LNCaP clone FGC (cell line): ENCODE data around the gene CCDC159.

Experiments
- DNase-seq: peaks from one replicate; pipeline ENCODE4 v3.0.0-alpha.2; 2011; ENCODE audit warnings: low read depth
- H3K4me3 ChIP-seq: 2 replicates; pipeline ENCODE4 v1.5.1; 2011; ENCODE audit warnings: mild to moderate bottlenecking, low read depth, low read length, control low read depth
- TF ChIP-seq, protein P1 (sequence below): IDR thresholded peaks from 2 replicates; pipeline ENCODE4 v1.5.1; 2012; ENCODE audit warnings: mild to moderate bottlenecking; ENCODE audit not compliant: control insufficient read depth, insufficient read depth; ENCODE audit errors: extremely low read depth

The CCDC159 gene

DNA sequence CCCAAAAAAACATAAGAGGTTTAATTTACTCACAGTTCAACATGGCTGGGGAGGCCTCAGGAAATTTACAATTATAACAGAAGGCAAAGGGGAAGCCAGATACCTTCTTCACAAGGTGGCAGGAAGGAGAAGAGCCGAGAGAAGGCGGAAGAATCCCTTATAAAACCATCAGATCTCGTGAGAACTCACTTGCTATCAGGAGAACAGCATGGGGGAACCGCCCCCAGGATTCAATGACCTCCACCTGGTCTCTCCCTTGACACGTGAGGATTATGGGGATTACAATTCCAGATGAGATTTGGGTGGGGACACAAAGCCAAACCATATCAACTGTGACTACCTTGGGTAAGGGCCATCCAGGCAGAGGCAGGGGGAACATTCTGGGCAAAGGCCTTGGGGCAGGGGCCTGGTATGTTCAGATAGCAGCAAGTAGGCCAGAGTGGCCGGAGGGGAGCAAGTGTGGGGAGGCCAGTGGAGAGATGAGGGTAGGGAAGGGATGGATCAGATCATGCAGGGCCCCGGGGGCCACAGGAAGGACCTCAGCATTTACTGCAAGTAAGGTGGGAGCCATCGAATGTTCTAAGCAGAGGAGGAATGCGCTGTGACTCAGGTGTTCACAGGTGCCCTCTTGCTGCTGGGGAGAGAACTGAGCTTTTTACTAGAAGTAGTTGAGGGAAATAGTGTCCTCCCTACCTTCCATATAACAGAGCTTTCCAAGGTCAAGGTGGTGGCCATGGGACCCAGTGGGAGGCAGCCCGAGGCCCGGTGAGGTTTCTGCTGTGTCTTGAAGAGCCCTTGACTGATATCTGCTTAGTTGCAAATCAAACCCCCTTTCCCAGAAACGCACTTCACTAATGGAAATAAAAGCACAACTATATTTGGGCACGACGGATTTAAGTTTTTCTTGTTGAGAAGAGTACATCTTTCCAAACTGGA is 24.9 kb upstream of the CCDC159 start:
- DNase-seq, result no peak
- TF ChIP-seq, protein P1, sequence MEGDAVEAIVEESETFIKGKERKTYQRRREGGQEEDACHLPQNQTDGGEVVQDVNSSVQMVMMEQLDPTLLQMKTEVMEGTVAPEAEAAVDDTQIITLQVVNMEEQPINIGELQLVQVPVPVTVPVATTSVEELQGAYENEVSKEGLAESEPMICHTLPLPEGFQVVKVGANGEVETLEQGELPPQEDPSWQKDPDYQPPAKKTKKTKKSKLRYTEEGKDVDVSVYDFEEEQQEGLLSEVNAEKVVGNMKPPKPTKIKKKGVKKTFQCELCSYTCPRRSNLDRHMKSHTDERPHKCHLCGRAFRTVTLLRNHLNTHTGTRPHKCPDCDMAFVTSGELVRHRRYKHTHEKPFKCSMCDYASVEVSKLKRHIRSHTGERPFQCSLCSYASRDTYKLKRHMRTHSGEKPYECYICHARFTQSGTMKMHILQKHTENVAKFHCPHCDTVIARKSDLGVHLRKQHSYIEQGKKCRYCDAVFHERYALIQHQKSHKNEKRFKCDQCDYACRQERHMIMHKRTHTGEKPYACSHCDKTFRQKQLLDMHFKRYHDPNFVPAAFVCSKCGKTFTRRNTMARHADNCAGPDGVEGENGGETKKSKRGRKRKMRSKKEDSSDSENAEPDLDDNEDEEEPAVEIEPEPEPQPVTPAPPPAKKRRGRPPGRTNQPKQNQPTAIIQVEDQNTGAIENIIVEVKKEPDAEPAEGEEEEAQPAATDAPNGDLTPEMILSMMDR, result no peak
- no peak overlapping the region for H3K4me3 ChIP-seq

DNA sequence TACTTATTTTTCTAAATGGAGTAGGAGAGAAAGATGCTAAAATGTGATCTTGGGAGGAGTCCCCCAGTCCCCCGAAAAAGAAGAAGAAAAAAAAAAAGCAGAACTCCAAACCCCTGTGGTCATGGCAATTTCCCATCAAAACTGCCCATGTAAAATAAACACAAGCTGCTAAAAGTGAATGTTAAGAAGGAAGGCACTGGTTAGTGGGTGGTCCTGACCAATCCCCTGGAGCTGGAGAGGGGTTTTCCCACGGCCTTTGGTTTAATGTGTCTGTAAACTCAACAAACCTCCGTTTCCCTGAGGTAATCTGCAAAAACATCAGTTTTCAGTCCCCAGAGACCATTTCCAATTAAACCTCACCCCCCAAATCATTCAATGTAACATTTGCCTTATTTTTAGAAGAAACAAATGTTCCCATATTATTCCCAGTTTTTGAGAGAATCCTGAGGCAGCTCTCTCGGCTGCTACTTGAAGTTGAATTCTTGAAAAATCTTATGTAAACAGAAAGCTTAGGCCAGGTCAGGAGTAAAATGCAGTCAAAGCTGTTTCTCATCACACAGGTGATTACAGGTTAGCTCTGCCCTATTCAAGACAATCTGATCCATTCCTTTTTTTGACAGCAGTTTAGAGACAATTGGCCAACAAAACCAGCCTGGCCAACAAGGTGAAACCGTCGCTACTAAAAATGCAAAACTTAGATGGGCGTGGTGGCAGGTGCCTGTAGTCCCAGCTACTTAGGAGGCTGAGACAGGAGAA is 23.9 kb upstream of the CCDC159 start:
- DNase-seq, result no peak
- H3K4me3 ChIP-seq, result no peak overlapping the region
- TF ChIP-seq, protein P1, result no peak

DNA sequence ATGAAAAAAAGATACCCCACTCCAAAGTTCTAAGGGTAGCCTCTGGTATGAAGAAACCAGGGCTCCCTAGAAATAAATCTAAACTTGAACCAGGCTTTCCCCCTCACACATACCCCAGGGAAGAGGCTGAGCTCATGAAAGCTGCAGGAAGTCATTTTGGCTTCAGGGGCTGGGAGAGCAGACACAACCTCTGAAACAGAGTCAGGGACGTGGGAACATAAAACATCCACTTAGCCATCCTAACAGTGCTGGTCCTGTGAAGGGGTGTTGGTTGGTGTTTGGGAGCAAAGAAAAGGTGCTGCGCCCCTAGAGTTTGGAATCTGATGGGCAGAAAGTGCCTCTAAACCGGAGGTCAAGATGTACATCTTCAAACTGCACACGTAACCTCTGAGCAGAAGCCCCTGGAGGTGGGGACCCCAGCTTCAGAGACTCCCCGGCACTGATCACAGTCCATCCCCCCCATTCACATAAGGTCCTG is 22.7 kb upstream of the CCDC159 start:
- H3K4me3 ChIP-seq, result peak overlapping the region; percentile 25; the same call in 1 of the 2 replicates
- TF ChIP-seq, protein P1, result no peak
- DNase-seq, result no peak

DNA sequence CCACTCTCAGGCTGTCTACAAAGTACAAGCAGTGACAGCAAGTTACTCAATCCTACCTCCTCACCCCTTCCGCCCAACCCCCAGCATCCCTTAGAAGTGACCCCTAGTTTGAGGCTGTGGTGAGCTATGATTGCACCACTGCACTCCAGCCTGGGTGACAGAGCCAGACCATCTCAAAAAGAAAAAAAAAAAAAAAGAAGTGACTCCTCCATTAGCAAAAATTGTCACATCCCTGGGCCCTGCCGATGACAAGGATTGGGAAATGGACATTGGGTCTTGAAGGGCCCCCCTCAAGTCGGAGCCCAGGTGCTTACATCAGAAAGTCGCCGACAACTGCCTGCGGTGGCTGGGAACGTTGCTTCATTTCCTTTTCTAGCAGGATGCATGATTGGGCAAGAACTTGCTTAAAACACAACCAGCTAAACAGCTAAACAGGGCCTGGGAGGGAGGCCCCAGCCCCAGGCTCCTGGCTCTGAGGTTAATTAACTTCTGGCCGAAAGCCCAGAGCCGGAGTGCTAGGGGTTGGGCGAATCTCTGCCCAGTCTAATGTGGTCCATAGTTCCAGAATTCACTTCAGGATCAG is 22.1 kb upstream of the CCDC159 start:
- TF ChIP-seq, protein P1, result no peak
- DNase-seq, result peak; percentile 76
- H3K4me3 ChIP-seq, result peak overlapping the region; percentile 25

DNA sequence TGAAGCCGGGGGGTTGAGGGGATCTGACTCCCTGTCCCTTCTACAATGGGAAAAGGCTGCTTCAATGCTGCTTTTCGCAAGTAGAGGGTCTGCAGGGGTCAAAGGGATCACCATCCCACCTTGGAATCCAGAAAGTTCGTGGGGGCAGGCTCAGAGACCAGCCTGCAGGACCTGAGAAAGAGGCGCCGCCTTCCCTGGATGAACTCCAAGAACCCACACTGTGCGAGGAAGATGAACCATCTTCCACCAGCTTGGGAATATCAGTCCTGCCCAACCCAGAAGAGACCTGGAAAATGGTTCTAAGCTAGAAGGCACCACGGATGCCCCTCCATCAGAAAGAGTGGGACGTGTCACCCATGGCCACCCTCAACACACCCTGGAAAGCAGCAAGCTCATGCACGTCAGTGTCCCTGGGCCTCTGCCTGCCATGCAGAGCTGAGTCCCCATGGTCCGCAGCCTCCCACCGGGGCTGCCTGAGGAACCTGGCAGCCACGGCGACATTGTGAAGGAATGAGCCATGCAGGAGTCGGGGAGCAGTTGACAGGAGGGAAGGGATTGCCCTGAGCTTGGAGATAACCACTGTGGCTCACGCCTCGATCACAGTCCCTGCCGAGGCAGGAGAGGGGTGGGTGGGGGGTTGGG is 21.4 kb upstream of the CCDC159 start:
- no peak for DNase-seq
- H3K4me3 ChIP-seq, result no peak overlapping the region
- TF ChIP-seq, protein P1, result no peak

DNA sequence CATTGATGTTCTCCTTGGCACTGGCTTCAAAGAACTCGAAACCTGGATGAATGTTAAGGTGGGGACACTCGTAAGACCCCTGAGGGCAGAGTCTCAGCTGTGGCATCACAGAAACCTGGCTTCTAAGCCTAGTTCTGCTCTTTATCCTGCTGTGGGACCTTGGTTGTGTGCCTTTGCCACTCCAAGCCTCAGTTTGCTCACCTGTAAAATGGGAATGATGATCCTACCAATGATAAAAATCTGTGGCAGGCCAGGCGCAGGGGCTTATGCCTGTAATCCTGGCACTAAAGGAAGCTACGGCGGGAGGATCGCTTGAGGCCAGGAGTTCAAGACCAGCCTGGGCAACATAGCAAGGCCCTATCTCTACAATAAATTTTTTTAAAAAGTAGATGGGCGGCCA is 20.8 kb upstream of the CCDC159 start:
- no peak overlapping the region for H3K4me3 ChIP-seq
- TF ChIP-seq, protein P1, result no peak
- DNase-seq, result no peak
